ENCODE data around the gene CCDC81. TPM values are rescaled to one million over a fixed set of nuclear protein-coding genes. Genes with fewer than 3 reads are reported as not detected.

Gene CCDC81
- total and polyA plus RNA-seq, 9 of the 15 experiments (the other 6 are each of a cell fraction or from before 2014, with no cell fraction given), result 0.16 to 1.0 (median 0.41) TPM

GRCh38 chr11:86374069-86374468, 618 bp upstream of the CCDC81 start:
- Histone ChIP-seq H3K4me3 (no peak overlapping the region), H3K79me2 (ENCODE audit: control insufficient read depth, insufficient read depth, low read length) (no peaks in the 10 kb centered on the region), H3K36me3 (ENCODE audit: control insufficient read depth, insufficient read depth, low read length) (no peaks in the 10 kb centered on the region), H3K27ac (ENCODE audit: extremely low read depth, low read depth, low read length) (no peak overlapping the region), H3K4me2 (ENCODE audit: insufficient read depth, low read length) (no peak overlapping the region), H3K9ac (ENCODE audit: insufficient read depth in 1 of 2, low read depth in 2 of 2, low read length in 2 of 2) (no peak overlapping the region), H4K20me1 (replicated peaks; ENCODE audit: control insufficient read depth, insufficient read depth, low read length) (no peaks in the 10 kb centered on the region), H3K9me3 (replicated peaks; ENCODE audit: control insufficient read depth, insufficient read depth, low read depth, low read length) (0 out of 2 replicates have a peak, but pooled peaks cover 2% of the 10 kb centered on the region), H3K9me1 (ENCODE audit: control insufficient read depth, insufficient read depth, low read length) (no peaks in the 10 kb centered on the region), H3K27me3 (ENCODE audit: control insufficient read depth in 2 of 2, insufficient read depth in 2 of 2, low read length in 2 of 2) (no peaks in the 10 kb centered on the region; a peak in 1 of 5 replicates), H3K4me1 (replicated peaks in 1 of 2; ENCODE audit: control insufficient read depth in 2 of 2, insufficient read depth in 2 of 2, low read length in 2 of 2) (peaks cover 0 to 4% of the 10 kb centered on the region in 2 experiments; a peak in 3 of 5 replicates), H2AFZ (ENCODE audit: low read depth, low read length) (no peak overlapping the region)
- WGBS (ENCODE audit: insufficient coverage, low coverage, missing lambda C conversion rate), result 13% methylated on average over 1 of the region's 1 CpG
- no peak for ATAC-seq
- DNase-seq (ENCODE audit: extremely low read depth in 1 of 4, low spot score in 3 of 4), result no peak
- in situ Hi-C loops (cut with MboI) (no loop called here), intact Hi-C loops (cut with micrococcal nuclease) (no loop called here)
- BruUV-seq (replicated peaks), result no TSS peak
- TF ChIP-seq HEY1 (CRISPR knock-in tag; IDR thresholded peaks at IDR 0.05; ENCODE audit: borderline replicate concordance), result no peak
- no peak for TF ChIP-seq ZNF239 (CRISPR knock-in tag; IDR thresholded peaks at IDR 0.05)
- TF ChIP-seq, protein P1, sequence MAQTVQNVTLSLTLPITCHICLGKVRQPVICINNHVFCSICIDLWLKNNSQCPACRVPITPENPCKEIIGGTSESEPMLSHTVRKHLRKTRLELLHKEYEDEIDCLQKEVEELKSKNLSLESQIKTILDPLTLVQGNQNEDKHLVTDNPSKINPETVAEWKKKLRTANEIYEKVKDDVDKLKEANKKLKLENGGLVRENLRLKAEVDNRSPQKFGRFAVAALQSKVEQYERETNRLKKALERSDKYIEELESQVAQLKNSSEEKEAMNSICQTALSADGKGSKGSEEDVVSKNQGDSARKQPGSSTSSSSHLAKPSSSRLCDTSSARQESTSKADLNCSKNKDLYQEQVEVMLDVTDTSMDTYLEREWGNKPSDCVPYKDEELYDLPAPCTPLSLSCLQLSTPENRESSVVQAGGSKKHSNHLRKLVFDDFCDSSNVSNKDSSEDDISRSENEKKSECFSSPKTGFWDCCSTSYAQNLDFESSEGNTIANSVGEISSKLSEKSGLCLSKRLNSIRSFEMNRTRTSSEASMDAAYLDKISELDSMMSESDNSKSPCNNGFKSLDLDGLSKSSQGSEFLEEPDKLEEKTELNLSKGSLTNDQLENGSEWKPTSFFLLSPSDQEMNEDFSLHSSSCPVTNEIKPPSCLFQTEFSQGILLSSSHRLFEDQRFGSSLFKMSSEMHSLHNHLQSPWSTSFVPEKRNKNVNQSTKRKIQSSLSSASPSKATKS (CRISPR knock-in tag; IDR thresholded peaks at IDR 0.05), result no peak
- TF ChIP-seq NCOA2 (IDR thresholded peaks at IDR 0.05; ENCODE audit: partially characterized antibody in 2 of 2), result no peak
- TF ChIP-seq RAD51 (IDR thresholded peaks at IDR 0.05; ENCODE audit: borderline replicate concordance, low read depth), result no peak
- no peak for TF ChIP-seq CBFB (CRISPR knock-in tag; IDR thresholded peaks at IDR 0.05)
- no peak for TF ChIP-seq RUNX1 (IDR thresholded peaks at IDR 0.05; ENCODE audit: low read depth)
- no peak for TF ChIP-seq RHOXF2B (CRISPR knock-in tag; conservative IDR thresholded peaks at IDR 0.05)
- no peak for TF ChIP-seq CCAR2 (IDR thresholded peaks at IDR 0.05; ENCODE audit: low read depth, low read length)
- TF ChIP-seq ZFP1 (CRISPR knock-in tag; IDR thresholded peaks at IDR 0.05), result no peak
- TF ChIP-seq, protein P2, sequence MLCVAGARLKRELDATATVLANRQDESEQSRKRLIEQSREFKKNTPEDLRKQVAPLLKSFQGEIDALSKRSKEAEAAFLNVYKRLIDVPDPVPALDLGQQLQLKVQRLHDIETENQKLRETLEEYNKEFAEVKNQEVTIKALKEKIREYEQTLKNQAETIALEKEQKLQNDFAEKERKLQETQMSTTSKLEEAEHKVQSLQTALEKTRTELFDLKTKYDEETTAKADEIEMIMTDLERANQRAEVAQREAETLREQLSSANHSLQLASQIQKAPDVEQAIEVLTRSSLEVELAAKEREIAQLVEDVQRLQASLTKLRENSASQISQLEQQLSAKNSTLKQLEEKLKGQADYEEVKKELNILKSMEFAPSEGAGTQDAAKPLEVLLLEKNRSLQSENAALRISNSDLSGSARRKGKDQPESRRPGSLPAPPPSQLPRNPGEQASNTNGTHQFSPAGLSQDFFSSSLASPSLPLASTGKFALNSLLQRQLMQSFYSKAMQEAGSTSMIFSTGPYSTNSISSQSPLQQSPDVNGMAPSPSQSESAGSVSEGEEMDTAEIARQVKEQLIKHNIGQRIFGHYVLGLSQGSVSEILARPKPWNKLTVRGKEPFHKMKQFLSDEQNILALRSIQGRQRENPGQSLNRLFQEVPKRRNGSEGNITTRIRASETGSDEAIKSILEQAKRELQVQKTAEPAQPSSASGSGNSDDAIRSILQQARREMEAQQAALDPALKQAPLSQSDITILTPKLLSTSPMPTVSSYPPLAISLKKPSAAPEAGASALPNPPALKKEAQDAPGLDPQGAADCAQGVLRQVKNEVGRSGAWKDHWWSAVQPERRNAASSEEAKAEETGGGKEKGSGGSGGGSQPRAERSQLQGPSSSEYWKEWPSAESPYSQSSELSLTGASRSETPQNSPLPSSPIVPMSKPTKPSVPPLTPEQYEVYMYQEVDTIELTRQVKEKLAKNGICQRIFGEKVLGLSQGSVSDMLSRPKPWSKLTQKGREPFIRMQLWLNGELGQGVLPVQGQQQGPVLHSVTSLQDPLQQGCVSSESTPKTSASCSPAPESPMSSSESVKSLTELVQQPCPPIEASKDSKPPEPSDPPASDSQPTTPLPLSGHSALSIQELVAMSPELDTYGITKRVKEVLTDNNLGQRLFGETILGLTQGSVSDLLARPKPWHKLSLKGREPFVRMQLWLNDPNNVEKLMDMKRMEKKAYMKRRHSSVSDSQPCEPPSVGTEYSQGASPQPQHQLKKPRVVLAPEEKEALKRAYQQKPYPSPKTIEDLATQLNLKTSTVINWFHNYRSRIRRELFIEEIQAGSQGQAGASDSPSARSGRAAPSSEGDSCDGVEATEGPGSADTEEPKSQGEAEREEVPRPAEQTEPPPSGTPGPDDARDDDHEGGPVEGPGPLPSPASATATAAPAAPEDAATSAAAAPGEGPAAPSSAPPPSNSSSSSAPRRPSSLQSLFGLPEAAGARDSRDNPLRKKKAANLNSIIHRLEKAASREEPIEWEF (CRISPR knock-in tag; IDR thresholded peaks at IDR 0.05), result no peak
- TF ChIP-seq BRD9 (IDR thresholded peaks at IDR 0.05; ENCODE audit: low read depth, partially characterized antibody), result no peak
- POLR2A ChIA-PET, result no interaction called here
- FAIRE-seq, result no peak
- CTCF ChIA-PET (ENCODE audit: low intra/inter-chr PET ratio), result no interaction called here
